ENCODE data around the gene PPAN.
A peak's percentile ranks its signal among the peaks of the same experiment; 100 is the strongest.

GRCh38 chr19:10095948-10096614 is 10.1 kb upstream of the PPAN start:
- TF ChIP-seq CTCF (conservative IDR thresholded peaks at IDR 0.05) (no peak), ZFX (IDR thresholded peaks at IDR 0.05) (peak; percentile 80; the same call in 1 of the 2 replicates)
